HG03442 (cell line): Measurements from ENCODE around the gene WNT3A.
A peak's percentile ranks its signal among the peaks of the same experiment; 100 is the strongest.

Source experiments
- ATAC-seq: cut with Tn5 transposase; IDR thresholded peaks from one replicate; pipeline ENCODE4 v1.9.1; 2021; ENCODE audit warnings: mild to moderate bottlenecking, moderate library complexity; ENCODE audit not compliant: unreplicated experiment

The WNT3A gene

GRCh38 chr1:228030451-228031201 is 23.8 kb downstream of the WNT3A start:
- no peak for ATAC-seq

GRCh38 chr1:228031276-228031995 is 24.6 kb downstream of the WNT3A start:
- no peak for ATAC-seq

- no peak for ATAC-seq
Observed at GRCh38 chr1:228032041-228032440, 25.2 kb downstream of the WNT3A start.

- no peak for ATAC-seq
Observed at GRCh38 chr1:228033376-228033775, 26.6 kb downstream of the WNT3A start.

- no peak for ATAC-seq
Observed at GRCh38 chr1:228034954-228035837, 28.4 kb downstream of the WNT3A start.

- no peak for ATAC-seq
Observed at GRCh38 chr1:228035844-228036243, 29.0 kb downstream of the WNT3A start.

- no peak for ATAC-seq
Observed at GRCh38 chr1:228036701-228037231, 30.0 kb downstream of the WNT3A start.

GRCh38 chr1:228037401-228038386 is 30.9 kb downstream of the WNT3A start:
- ATAC-seq, result peak; percentile 94

GRCh38 chr1:228038387-228039005 is 31.7 kb downstream of the WNT3A start:
- no peak for ATAC-seq

- ATAC-seq, result no peak
Observed at GRCh38 chr1:228039006-228039903, 32.5 kb downstream of the WNT3A start.

- no peak for ATAC-seq
Observed at GRCh38 chr1:228039986-228040385, 33.2 kb downstream of the WNT3A start.

GRCh38 chr1:228041316-228041715 is 34.5 kb downstream of the WNT3A start:
- no peak for ATAC-seq

- no peak for ATAC-seq
Observed at GRCh38 chr1:228042508-228042907, 35.7 kb downstream of the WNT3A start.

- ATAC-seq, result no peak
Observed at GRCh38 chr1:228043281-228043848, 36.6 kb downstream of the WNT3A start.

GRCh38 chr1:228044961-228045360 is 38.2 kb downstream of the WNT3A start:
- no peak for ATAC-seq

- no peak for ATAC-seq
Observed at GRCh38 chr1:228045405-228045804, 38.6 kb downstream of the WNT3A start.

GRCh38 chr1:228045871-228046270 is 39.1 kb downstream of the WNT3A start:
- no peak for ATAC-seq
